ENCODE results near the gene NRXN2. TPM values are rescaled to one million over a fixed set of nuclear protein-coding genes. Genes with fewer than 3 reads are reported as not detected.

The NRXN2 gene
- polyA plus RNA-seq, 3 donors: 0.07 TPM; not detected in 2

- H3K4me1 ChIP-seq (ENCODE audit: control insufficient read depth in 1 of 2, insufficient read depth in 2 of 2, low read length in 2 of 2): no peaks in the 10 kb centered on the region
- no peak overlapping the region for H2AFZ ChIP-seq (ENCODE audit: insufficient read depth, low read depth, low read length, poor library complexity, severe bottlenecking)
- no peaks in the 10 kb centered on the region for H3K9me3 ChIP-seq (replicated peaks in 1 of 2; ENCODE audit: control insufficient read depth in 1 of 2, insufficient read depth in 1 of 2, low read length in 2 of 2)
- H3K79me2 ChIP-seq (ENCODE audit: insufficient read depth, low read length): no peaks in the 10 kb centered on the region
- peaks cover 1 to 3% (median 2%) of the 10 kb centered on the region in 3 donors for H3K27me3 Mint-ChIP-seq (ENCODE audit: low read depth in 3 of 3)
- DNase-seq: no peak
- H3K36me3 ChIP-seq (replicated peaks in 1 of 2; ENCODE audit: control insufficient read depth in 1 of 2, insufficient read depth in 2 of 2, low read length in 2 of 2): no peaks in the 10 kb centered on the region
- 95% methylated on average over 4 of the region's 7 CpGs for WGBS (ENCODE audit: insufficient coverage)
- no peaks in the 10 kb centered on the region for H4K20me1 ChIP-seq (ENCODE audit: insufficient read depth, low read length)
- H3K4me3 ChIP-seq (replicated peaks in 1 of 3; ENCODE audit: low read depth in 2 of 3, low read length in 3 of 3): no peak overlapping the region
- H3K9ac ChIP-seq (ENCODE audit: insufficient read depth, low read length, poor library complexity, severe bottlenecking): no peak overlapping the region
- no peak for TF ChIP-seq CTCF (IDR thresholded peaks at IDR 0.05)
- no peaks in the 10 kb centered on the region for H3K27me3 ChIP-seq (ENCODE audit: control insufficient read depth in 2 of 2, insufficient read depth in 2 of 2, low read length in 2 of 2)
- H3K4me1 Mint-ChIP-seq: no peaks in the 10 kb centered on the region
- intact Hi-C loops (cut with micrococcal nuclease): no loop called here
- no peak overlapping the region for H3K27ac ChIP-seq (ENCODE audit: low read depth in 1 of 2, low read length in 2 of 2)
- no peak overlapping the region for H3K4me3 Mint-ChIP-seq
- H3K27ac Mint-ChIP-seq: peak overlapping the region in 1 of 7 donors; percentile 0
- peaks cover 0 to 2% (median 0%) of the 10 kb centered on the region in 7 donors for H3K9me3 Mint-ChIP-seq
- no peaks in the 10 kb centered on the region for H3K36me3 Mint-ChIP-seq
- no peak overlapping the region for H3K4me2 ChIP-seq (replicated peaks; ENCODE audit: extremely low read depth, low read length, poor library complexity, severe bottlenecking)
Observed at GRCh38 chr11:64564419-64564818, 158.6 kb downstream of the NRXN2 start.

DNA sequence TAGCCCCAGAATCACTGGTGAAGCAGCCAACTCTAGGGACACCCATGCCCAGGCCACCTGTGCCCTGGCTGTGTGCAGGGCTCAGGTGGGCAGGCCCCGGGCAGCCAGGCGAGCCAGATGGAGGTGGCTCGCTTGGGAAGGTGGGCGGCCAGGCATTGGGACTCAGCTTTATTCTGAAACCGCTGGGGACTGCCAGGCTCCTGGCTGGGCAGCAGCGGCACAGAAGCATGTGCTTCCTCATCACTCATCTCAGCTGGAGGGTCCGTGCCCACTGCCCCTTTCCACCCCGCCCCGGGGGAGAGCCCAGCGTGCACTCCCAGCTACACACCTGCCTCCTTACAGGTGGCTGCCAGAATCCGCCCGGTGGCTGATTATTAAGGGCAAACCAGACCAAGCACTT is 159.0 kb downstream of the NRXN2 start:
- intact Hi-C loops (cut with micrococcal nuclease): no loop called here
- H3K9me3 Mint-ChIP-seq: peaks cover 0 to 2% (median 0%) of the 10 kb centered on the region in 7 donors
- H3K9ac ChIP-seq (ENCODE audit: insufficient read depth, low read length, poor library complexity, severe bottlenecking): no peak overlapping the region
- no peaks in the 10 kb centered on the region for H3K36me3 Mint-ChIP-seq
- H3K4me1 ChIP-seq (ENCODE audit: control insufficient read depth in 1 of 2, insufficient read depth in 2 of 2, low read length in 2 of 2): no peaks in the 10 kb centered on the region
- H3K4me3 ChIP-seq (replicated peaks in 1 of 3; ENCODE audit: low read depth in 2 of 3, low read length in 3 of 3): no peak overlapping the region
- no peak overlapping the region for H3K27ac ChIP-seq (ENCODE audit: low read depth in 1 of 2, low read length in 2 of 2)
- H3K4me3 Mint-ChIP-seq: no peak overlapping the region
- 96% methylated on average over 7 of the region's 12 CpGs for WGBS (ENCODE audit: insufficient coverage)
- TF ChIP-seq CTCF (IDR thresholded peaks at IDR 0.05): no peak
- no peaks in the 10 kb centered on the region for H3K79me2 ChIP-seq (ENCODE audit: insufficient read depth, low read length)
- H3K27me3 ChIP-seq (ENCODE audit: control insufficient read depth in 2 of 2, insufficient read depth in 2 of 2, low read length in 2 of 2): no peaks in the 10 kb centered on the region
- H3K27ac Mint-ChIP-seq: no peak overlapping the region
- no peaks in the 10 kb centered on the region for H3K9me3 ChIP-seq (replicated peaks in 1 of 2; ENCODE audit: control insufficient read depth in 1 of 2, insufficient read depth in 1 of 2, low read length in 2 of 2)
- H3K27me3 Mint-ChIP-seq (ENCODE audit: low read depth in 3 of 3): peaks cover 1 to 3% (median 2%) of the 10 kb centered on the region in 3 donors
- no peak for DNase-seq
- H3K36me3 ChIP-seq (replicated peaks in 1 of 2; ENCODE audit: control insufficient read depth in 1 of 2, insufficient read depth in 2 of 2, low read length in 2 of 2): no peaks in the 10 kb centered on the region
- no peaks in the 10 kb centered on the region for H3K4me1 Mint-ChIP-seq
- no peak overlapping the region for H3K4me2 ChIP-seq (replicated peaks; ENCODE audit: extremely low read depth, low read length, poor library complexity, severe bottlenecking)
- H2AFZ ChIP-seq (ENCODE audit: insufficient read depth, low read depth, low read length, poor library complexity, severe bottlenecking): no peak overlapping the region
- no peaks in the 10 kb centered on the region for H4K20me1 ChIP-seq (ENCODE audit: insufficient read depth, low read length)
